Stimulated activated CD4-positive, alpha-beta T cell treated with anti-CD3 and anti-CD28 coated beads, Interleukin-12 subunit alpha, Interleukin-12 subunit beta, amount 100 ng/mL, for 4 hours (primary cell): ENCODE data around the gene NEBL.

Source experiments
- DNase-seq: peaks from one replicate; pipeline ENCODE4 v3.0.0-alpha.2; 2020

Gene NEBL

GRCh38 chr10:20776384-20777118 lies 120.6 kb downstream of the NEBL start:
- DNase-seq: no peak

DNA sequence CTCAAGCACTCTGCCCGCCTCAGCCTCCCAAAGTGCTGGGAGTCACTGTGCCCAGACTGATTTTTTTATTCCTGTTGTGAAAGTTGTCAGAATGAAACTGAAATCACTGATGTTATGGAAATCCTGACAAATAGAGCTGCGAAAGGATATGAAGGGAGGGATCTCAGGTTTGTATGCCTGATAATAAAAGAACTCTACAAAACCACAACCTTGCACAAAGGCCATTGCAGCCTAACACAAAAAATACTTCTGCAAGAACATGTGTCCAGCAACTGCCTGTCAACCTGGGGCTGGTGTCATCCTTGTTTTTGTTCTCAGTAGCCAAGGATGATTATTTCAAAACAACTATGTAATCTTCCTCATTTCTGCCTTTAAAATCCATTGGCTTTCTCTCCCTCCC lies 126.1 kb downstream of the NEBL start:
- no peak for DNase-seq

DNA sequence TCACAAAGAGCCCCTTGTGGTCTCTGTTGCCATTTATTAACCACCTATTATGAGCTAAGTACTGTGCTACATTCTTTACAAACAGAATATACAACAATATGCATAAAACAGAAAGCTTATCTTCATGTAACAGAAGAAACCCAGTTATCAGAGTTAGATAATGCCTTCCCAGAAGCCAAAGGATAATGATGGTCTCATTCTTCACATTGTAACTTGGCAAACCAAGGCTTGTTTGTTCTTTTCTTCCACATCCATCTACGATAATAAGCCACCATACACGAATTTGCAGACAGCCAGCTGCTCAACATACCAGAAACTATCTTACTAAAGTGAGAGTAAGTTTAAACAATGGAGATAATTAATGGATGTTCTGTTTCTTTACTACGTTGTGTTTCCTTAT lies 127.6 kb downstream of the NEBL start:
- no peak for DNase-seq

DNA sequence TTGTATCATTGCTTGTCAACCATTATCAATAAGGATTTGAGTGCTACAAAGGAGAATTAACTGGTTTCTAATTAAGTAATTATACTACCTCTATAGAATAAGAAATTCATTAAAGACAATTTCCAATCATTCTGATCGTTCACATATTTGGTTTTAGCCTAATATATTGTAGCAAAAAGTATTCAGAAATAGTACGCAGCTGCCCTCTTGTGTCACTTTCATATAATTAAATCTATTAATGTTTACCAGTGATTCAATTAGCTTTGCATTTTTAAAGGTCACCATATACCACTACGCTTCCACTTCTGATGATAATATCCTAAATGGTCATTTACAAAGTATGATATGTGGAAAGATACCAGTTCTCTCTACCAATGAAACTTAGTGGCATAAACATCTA lies 128.3 kb downstream of the NEBL start:
- DNase-seq: no peak

GRCh38 chr10:20767028-20767427 lies 130.1 kb downstream of the NEBL start:
- no peak for DNase-seq

- DNase-seq: no peak
These were observed 132.0 kb downstream of the NEBL start for GRCh38 chr10:20765066-20765465.

DNA sequence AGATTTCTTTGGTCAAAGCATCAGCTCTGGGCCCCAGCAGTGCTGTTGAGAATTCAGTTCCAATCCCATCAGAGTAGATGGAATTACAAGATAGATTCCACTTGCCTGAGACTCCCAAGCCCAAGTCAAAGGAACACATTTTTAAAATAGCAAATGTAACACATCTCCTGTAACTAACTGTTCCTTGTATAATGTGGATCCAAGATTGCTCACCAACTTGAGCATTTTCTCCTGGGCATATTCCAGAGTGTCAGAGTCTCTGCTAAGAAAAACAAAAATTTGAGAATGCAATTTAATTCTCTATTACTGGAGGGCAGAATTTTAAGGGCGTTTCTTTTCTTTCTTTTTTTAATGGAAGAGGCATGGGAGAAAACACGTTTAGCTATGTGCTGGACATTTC lies 136.7 kb downstream of the NEBL start:
- DNase-seq: no peak

DNA sequence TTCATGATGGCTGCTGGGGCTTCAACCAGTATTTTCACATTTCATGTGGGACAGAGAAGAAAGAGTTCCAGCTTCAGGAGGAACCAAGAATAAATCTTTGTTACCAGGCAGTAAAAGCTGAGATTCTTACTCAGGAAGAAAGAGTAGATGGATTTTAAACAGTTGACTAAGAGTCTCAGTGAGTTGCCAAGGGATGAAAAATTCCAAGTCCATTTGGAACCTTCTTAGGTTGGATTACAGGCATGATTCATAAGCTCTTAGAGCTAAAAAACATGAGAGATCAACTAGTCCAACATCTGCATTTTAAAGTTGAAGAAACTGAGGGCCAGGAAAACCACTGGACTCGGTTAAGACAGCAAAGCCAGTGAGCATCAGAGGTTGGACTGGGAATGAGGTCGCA lies 148.6 kb downstream of the NEBL start:
- no peak for DNase-seq

DNA sequence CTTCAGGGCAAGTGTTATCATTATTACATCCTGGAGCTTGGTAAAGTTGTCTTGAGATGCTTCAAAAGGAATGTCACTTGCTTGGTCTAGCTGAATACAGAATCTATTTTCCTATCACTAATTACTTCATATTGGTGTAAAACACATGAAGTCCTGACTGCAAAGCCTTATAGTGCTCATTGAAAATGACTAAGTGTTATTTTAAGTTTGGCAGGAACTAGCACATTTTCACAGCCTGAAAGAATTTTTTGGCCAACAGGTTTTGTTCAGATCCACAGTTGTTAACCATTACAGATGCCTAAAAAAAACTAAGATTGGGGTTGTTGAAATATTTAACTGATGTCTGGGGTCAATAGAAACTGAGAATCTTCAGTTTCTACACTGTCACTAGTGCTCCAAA lies 149.3 kb downstream of the NEBL start:
- DNase-seq: no peak

GRCh38 chr10:20746856-20747255 lies 150.3 kb downstream of the NEBL start:
- DNase-seq: no peak

GRCh38 chr10:20745556-20746375 lies 151.3 kb downstream of the NEBL start:
- no peak for DNase-seq

DNA sequence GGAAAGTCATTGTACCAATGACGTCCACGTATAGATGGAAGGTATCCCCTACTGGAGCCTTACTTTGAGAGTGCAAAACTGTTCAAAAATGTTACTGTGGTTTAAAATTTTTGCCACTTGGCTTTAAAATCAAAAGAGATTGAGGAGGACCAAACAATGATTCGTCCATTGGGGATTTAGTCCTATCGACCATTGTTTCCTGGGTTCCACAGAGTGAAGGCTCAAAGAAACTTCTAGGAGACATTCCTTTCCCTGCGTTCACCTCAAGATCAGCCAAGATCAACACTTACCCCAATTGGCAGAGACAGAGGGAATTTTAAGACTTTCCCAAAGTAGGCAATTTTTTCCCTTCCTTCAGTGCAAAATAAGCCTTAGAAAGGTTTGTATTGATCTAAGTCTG lies 152.3 kb downstream of the NEBL start:
- no peak for DNase-seq

GRCh38 chr10:20743942-20744341 lies 153.2 kb downstream of the NEBL start:
- DNase-seq: no peak

DNA sequence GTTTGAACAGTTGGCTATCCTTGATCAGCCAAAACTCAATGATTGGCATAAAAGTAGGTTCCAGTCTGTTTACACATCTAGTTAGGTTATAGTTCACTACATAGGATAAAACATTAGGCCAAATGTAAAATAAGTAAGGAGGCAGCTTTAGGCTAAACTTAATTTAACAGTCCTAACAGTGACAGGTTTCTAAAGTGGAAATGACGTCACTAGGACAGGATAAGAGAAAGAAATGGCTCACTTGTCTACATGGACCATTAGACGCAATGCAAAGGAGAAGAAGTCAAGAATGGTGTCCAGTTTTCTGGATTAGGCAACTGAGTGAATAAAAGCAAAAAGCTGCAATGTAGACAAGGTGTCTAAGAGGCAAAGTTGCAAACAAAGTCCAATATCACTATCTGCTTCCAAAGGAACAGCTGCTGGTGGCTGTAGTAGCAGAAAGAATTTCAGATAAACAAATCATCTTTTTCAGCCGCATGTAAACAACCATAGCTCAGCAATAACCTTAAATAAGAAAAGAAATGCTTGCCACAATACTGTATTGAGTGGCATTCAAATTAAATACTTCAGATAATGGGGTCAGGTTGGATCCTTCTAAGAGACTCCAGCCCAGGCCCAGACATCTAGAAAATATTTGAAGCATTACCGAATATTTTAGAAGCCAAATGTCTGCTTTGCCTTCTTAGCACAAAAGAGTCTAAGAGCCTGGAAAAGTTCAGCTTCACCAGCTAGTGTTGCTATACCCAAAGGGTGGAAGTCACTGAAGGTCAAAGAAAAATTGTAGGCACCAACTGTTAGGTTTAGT lies 154.2 kb downstream of the NEBL start:
- DNase-seq: no peak

GRCh38 chr10:20740120-20740519 lies 157.0 kb downstream of the NEBL start:
- no peak for DNase-seq

DNA sequence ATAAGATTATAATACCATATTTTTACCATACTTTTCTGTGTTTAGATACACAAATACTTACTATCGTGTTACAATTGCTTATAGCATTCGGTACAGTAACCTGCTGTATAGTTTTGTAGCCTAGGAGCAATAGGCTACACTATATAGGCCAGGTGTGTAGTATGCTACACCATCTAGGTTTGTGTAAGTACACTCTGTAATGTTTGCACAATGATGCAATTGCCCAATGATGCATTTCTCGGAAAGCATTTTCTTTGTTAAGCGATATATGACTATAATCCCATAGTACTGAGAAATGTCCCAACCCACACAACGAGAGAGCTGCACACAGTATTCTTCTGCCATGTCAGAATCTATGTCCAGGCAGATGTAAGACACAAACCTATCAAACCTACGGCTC lies 160.0 kb downstream of the NEBL start:
- DNase-seq: no peak
